Hepatic stellate cell (primary cell): ENCODE data around the gene ANKRD33.
A peak's percentile ranks its signal among the peaks of the same experiment; 100 is the strongest.

Experiments
- DNase-seq: peaks from one replicate; pipeline ENCODE4 v3.0.0; 2011; ENCODE audit warnings: low spot score

ANKRD33 gene

DNA sequence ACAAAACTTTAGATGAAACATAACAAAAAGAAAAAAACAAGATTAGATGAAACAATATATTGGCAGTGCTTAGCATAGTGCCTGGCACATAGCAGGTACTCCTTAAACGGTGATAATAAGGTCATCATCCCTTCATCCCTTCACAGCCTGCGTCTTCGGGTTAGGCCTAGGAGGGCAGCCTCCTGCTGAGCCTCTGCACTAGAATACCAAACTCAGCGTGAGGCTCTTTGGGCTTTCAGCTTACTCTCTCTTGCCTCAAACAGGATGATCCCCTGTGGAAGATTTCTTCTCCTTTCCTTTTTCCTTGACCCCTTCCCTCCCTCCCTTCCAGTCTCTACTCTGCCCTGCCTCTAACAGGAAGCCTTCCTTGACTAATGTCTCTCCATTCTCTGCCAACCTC lies 25.0 kb upstream of the ANKRD33 start:
- no peak for DNase-seq

DNA sequence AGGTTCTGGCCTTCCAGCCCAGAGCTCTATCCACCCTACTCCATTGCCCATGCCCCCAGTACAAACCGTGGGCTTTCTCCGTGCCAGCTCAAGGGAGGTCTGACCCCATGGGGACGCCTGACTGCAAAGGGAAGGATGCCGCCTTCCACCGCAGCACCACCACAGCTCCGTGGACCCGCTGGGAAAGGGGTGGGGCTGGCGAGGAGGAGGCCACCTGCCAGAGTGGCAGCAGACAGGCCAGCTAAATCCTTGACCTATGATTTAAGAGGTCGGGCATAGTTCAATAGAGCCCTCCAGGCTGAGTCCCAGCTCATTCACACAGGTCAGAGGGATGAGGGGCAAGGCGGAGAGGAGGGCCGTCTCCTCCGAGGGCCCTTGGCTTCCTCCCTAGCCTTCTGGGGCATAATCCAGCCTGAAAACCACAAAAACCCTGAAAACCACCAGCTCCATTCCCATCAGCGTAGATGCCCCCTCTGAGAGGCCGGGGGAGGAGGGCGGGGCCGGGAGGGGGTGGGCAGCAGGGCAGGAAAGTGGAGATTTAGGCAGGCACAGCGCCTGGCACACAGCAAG lies 24.5 kb upstream of the ANKRD33 start:
- no peak for DNase-seq

DNA sequence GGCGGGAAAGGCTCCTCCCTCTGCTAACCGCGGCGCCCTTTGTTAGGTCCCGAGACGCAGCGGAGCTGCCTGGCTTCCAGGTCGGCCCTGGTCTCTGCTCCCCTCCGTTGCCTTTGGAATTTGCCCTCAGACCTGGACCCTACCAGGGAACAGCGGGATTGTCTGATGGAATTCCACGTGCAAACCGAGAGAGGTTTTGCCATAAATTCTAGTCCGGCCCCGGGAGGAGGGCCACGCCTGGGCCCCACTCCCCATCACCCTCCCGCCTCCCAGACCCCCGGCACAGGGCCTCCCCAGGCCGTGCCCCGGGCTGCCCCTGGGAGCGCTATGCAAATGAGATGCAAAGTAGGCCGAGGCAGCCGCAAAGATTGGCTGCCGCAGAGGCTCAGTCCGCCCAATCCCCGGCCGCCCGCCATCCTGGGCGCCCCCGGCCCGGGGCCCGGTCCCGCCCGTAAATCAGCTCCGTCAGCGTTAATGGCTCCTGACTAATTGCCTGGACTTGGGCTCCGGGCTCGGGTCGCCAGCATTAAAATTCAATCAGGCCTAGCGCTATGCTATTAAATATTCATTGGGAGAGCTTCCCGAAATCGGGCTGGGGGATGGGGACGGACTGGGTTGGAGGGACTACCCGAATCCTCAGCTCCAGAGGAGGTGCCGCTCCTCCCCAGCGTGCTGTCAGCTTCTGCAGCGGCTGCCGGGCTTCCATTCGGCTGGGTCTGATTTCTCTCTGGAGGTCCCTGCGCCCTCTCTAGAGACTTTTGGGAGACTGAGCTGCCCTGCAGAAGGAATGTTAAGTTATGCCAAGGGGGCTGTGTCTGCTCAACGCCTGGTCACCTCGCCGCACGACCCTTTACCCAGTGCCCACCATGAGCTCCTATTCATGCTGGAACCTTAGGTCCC lies 23.7 kb upstream of the ANKRD33 start:
- no peak for DNase-seq

DNA sequence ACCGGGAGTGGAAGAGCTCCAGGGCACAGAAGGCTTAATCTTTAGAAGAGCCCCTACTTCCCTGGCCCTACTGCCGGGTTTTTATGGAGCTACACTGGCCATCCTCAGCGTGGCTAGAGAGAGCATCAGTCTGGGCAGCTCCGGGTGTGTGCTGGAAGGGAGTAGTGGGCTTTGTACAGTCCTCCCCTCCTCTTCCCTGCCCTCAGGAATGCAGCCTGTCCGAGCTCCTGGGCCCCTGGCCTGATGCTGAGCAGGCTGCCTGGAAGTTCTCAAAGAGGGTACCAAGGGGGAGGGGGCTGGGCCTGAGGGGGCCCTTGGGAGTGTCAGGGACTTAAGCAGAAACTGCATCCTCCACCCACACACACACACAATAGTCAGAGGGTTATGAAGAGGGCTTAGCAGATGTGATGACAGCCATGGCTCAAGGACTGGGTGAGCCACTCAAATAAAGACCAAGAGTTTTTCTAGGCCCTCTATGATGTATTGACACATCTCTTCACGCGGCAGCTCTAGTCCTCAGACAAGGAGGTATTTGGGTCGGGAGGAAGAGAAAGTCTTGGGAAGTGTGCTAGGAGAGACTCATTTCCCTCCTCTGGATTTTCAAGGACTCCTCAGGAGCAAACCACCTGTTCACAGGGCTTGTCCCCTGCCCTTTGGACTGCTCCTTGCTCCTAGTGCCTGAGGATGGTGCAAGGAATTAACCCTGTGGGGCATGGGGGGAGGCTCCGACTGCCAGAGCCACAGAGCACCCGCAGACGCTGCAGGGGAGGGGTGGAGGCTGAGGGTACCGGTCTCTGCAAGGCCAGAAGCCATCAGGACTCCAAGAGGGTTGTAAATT lies 22.9 kb upstream of the ANKRD33 start:
- DNase-seq, result no peak

DNA sequence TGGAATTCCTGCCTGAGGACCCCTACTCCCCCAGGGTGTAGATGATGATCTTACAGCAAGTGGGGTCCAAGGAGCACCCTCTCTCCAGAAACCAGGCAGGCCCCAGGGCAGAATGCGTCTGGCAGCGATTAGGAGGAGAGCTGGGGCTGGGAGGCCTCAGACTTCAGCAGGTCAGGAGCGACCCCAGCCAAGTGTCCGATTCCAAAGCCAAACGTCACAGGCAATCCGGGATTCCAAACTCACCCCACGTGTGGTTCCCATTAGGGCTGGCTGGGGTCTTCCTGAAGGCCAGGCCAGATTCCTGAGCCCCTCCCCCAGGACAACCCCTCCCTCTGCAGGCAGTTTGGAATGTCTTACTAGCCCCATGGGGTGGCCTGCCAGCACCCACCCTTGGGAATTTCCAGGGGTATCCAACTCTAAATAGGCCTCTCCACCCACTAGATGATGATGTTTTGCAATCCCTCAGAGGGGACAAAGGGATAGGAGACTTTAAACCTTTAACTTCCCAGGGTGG lies 22.1 kb upstream of the ANKRD33 start:
- no peak for DNase-seq

DNA sequence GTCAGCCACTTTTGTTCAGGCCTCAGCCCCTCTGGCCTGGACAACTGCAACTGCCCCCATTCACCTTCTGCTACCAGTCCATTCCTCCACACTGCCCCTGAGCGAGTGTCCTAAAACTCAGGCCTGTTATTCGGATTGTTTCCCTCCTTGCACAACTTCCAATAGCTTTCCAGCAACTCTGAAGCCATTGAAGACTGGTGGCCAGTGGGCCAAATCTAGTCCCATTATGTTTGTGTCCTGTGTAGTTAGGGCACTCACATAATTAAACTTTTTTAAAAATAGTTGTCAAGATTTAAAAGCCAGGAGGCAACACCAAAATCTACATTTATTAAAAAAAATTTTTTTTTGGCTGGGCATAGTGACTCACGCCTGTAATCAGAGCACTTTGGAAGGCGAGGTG lies 21.6 kb upstream of the ANKRD33 start:
- DNase-seq, result no peak

DNA sequence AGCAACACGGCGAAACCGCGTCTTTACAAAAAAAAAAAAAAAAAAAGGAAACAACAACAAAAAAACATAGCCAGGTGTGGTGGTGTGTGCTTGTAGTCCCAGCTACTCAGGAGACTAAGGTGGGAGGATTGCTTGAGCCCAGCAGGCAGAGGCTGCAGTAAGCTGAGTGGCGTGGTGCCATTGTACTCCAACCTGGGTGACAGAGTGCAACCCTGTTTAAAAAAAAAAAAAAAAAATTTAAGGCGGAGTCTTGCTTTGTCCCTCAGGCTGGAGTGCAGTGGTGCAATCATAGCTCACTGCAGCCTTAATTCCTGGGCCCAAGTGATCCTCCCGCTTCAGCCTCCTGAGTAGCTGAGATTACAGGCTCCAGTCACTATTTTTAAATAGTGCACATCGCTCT lies 21.1 kb upstream of the ANKRD33 start:
- DNase-seq, result no peak

DNA sequence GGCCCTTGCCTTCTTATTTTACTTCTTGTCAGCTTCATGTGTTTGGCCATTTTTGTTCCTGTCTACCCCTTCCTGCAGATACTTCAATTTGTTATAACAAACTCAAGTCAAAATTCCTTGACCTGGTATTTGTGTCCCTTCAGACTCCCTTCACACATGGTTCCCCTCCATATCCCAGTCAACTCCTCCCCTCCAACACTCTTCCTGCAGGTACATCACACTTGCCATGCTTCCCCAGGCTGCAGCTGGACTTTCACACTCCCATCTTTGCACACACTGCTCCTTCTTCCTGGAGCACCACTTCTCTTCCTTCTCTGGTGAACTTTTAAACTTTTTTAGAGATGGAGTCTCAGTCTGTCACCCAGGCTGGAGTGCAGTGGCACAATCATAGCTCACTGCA lies 20.5 kb upstream of the ANKRD33 start:
- DNase-seq, result no peak

DNA sequence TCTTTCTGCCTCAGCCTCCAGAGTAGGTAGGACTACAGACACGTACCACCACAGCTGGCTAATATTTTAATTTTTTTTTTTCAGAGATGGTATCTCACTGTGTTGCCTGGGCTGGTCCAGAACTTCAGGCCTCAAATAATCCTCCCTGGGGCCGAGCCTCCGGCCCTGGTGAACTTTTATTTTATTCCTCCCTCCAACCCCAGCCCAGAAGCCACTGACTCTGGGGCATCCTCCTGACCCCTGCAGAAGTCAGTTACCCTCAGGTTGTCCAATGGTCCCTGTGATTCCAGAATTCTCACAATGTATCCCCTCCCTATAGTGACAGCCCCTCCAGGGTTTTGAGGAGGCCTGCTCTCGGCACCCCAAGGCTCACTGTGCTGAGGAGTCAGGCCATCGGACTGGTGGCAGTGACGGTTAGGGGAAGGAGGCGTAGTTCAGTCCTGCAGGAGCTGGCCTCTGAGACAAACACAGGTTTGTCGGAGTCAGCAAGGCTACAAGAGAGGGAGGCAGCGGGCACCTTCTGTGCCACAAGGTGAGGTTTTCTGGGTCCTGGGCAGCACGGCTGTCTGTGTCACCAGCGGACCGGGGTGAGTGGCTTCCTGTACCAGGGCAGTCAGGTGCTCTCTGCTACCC lies 20.0 kb upstream of the ANKRD33 start:
- no peak for DNase-seq

DNA sequence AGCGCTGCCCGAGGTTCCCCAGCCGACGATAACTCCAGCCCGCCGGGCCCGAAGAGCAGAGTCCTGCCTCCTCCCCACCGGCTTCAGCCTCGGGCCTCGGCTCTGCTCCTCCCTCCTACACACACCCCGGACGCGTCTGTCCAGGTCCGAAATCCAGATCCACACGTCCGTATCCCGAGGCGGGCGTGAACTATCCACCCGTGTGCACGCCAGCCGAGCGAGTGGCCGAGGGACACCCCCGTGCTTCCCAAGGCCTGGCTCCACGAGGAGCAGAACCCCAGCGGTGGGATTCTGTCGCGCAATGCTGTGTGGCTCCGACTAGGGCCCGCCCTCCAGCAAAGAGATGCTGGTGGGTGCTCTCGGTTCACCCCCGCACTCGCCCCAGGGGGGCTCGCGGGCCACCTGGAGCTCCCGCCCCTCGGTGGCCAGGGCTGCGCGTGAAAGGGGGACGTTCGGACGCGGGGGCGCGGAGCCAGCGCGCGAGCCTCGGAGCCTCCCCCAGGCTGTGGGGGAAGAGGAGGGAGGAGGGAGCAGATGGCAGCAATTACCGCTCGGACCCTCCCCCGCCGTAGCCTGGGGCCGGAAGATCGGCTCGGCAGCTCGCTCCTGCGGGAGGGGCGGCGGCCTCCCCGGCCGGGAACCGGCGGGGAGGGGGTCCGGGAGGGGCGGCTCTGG lies 18.9 kb upstream of the ANKRD33 start:
- DNase-seq, result peak; percentile 51

DNA sequence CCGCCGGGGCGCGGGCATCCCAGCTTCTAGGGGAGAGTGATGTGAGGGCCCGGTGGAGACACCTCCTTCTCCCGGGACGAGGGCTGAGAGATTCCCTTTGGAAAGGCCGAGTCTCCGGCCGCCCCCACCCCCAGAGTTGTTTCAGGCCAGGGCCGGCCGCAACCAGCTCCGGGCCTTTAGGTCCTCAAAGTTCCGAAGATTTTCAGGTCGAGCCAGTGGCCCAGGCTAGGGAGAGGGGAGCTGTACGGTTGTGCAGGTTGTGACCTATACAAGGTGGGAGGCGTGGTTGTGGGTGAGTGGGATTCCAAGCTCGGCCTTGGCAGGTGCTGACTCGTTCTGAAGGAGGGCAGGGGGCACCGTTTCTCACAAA lies 18.4 kb upstream of the ANKRD33 start:
- DNase-seq, result no peak

DNA sequence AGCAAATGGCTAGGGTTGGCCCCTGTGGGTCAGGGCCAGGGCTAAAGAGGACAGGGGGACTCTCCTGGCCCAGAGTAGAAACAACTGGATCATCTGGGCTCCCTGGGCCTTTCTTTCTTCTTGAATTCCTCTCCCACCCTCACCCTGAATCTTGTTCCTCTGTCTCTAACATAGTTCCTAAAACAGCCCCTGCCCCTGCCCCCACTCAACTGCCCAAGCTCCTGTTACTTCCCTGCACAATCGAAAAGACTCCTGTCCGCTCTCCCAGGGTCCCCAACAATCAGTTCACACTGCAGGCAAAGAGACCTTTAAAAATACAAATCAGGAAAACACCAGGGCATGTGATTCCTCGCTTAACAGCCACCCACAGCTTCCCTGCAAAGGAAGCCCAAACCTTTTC lies 18.0 kb upstream of the ANKRD33 start:
- DNase-seq, result no peak

DNA sequence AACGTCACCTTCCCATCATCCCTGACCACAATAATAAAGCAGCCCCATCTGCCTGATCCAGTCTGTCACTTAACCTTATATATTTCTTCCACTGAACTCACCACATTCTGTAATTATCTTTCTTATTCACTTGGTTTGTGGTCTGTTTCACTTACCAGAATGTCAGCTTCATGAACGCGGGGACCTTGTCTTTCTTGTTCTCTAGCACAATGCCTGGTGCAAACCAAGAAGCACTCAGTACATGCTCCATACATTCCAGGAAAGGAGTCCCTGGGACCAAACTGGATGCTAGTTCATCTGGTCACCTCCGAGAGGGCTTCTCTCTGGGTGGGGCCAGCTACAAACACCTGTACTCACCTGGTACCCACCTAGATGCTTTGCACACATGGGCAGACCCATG lies 17.4 kb upstream of the ANKRD33 start:
- no peak for DNase-seq

DNA sequence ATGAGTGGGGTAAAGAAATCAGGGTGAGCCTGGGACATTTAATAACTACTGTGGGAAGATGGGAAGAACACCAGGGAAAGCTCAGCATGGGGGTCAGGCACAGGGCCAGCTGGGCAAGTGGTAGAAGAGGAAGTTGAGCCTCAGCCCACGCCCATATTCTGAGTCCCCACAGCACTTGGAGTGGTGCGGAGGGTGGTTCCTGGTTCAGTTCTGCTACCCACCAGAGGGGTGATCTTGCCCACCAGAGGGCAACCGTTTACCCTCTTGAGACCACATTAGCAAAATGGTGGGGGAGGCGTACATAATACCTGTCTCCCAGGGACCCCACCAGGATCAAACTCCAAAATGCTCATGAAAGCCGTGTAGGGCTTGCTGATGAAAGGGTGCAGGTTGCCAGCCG lies 16.8 kb upstream of the ANKRD33 start:
- DNase-seq, result no peak

DNA sequence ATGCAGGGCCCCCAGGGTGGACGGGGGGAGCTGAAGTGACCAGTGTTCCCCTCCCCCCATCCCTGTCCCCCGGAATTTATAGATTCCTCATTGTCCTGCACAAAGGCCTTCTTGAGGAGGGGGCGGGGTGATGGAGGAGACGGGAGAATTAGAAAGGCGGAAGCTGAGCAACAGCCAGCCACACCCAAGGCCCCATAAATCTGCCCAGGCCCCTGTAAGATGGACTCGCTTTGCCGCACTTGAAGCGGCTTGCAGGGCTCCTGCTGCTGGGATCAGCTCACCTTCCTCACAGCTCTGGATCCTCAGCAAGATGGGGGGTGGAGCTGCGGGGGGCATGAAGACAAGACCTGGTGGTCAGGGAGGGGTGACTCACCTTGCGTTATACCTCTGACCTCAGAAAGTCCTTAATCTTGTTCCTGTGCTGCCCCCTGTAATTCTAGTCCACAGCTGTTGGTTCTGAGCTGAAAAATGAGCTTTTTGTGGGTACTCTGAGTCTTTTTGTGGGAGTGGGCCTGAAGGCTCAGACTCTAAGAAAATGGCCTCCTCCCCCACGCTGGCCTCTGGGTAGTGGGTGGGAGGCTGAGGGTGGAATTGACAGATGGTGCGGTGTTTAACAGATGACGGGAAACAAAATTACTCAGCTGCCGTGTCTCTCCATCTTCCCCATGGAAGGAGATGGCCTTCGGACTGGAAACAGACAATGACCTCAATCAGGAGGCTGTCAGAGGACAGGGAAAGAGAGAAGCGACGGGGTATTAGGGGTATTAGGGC lies 15.8 kb upstream of the ANKRD33 start:
- DNase-seq, result no peak

DNA sequence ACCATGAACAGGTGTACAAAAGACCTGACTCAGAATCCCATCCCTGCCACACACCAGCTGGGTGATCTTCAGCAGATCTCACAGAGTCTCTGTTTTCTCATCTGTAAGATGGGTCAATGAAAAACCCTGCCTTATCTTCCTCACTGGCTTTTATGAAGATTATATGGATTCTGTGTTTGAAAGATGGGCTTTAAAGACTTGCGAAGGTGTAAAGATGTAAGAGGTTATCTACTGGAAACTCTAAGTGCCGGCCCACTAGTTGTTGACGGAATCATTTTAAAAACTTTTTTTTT lies 15.3 kb upstream of the ANKRD33 start:
- DNase-seq, result no peak

DNA sequence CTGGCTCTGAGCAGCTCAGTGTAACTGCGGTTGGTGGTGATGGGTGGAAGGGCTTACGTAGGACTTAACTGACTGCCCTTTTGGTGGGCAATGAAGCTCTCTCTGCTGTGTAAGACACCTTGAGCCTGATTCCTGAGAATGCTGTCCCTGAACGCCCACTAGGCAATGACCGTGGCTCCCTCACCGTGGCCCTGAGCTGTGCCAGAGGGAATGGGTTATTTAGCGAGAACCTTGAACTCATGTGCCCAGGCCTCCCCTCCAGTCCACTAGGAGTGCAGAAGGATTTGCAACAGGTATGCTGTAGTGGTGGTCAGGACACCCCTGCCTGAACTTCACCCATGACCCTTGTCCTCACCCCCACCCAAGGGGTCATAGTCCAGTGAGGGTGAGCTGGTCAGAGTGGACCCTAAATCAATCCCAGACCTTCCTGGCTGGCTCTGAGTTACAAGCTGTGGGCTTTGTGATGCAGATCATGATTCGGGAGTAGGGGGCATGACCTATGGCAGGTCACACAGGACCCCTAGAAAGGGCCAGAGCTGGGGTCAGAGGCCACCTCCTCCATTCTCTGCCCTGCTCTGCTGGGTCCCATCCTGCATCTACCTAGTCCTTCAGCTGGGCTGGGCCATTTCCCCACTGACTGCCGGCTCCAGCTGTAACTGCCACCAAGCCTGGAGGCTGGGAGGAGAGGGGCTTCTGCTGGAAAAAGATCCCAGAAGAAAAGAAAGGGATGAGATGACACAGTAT lies 14.5 kb upstream of the ANKRD33 start:
- no peak for DNase-seq

DNA sequence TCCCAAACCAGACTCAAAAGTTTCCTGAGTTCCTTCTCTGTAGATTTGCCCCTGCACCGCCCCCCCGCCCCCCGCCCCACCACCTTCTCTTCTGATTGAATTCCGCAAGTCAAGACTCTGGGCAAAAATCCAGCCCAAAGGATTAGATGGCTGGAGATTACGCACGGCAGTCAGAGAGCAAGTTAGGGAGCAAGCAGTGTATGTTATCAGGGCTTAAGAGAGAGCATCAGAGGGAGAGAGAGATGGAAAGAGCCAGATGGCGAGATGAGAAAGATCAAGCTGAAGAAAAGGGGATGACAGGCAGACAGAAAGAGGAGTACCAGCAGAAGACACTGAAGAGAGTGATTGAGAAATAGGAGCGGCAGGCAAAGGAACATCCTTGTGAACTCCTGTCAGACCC lies 13.9 kb upstream of the ANKRD33 start:
- DNase-seq, result no peak

DNA sequence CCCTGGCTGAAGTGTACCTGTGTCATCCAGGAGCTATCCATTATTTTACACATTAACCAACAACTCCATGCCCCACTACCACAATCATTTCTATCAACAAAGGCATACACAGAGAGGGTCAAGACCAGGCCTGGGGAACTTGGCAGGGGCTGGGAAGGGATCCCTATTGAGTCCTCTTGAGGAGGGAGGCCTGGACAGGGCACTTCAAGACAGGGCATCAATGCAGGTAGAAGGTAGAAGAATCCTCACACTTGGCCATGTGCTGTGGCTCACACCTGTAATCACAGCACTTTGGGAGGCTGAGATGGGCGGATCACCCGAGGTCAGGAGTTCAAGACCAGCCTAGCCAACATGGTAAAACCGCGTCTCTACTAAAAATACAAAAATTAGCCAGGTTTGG lies 13.4 kb upstream of the ANKRD33 start:
- DNase-seq, result no peak

DNA sequence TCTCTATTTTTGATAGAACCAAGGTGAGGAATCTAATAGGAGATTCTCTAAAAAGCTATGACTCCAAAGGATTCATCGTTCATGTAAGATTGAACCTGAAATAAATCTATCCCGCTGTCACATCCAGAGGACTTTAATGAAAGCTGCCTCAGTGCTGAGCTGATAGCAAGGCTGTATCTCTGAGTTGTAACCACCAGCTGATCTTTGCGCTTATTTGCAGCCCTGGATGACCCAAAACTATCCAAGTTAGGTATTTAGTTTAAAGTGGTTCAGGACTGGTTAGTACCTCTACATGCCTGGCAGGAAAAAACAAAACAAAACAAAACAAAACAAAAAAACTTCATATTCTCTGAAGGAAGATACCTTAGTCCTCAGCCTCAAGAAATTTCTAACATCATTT lies 8.8 kb upstream of the ANKRD33 start:
- no peak for DNase-seq

DNA sequence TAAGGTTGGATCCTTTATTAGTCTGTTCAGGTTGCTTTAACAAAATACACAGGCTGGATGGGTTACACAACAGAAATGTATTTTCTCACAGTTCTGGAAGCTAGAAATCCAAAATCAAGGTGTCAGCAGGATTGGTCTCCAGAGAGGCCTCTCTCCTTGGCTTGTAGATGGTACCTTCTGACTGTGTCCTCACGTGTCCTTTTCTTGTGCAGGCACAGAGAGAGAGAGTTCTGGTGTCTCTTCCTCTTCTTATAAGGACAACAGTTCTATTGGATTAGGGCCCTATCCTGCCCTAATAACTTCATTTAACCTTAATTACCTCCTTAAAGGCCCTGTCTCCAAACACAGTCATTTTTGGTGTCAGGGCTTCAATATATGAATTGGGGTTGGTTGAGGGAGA lies 4.6 kb upstream of the ANKRD33 start:
- no peak for DNase-seq
